H1 (cell line): ENCODE measurements around the gene GPR180. TPM values are rescaled to one million over a fixed set of nuclear protein-coding genes. Genes with fewer than 3 reads are reported as not detected.

ENCODE experiments used
- CBX5 ChIP-seq: fragments of 300-800, 300-1000 bp; sonication (generic); IDR thresholded peaks from 2 replicates; pipeline ENCODE4 v1.7.1; 2016; ENCODE audit warnings: antibody characterized with exemption, low read length, low read depth
- CBX8 ChIP-seq: fragments of 300-800, 300-1000 bp; sonication (generic); IDR thresholded peaks from 2 replicates; pipeline ENCODE4 v1.7.1; 2016; ENCODE audit warnings: low read depth, low read length, borderline replicate concordance
- GTF2F1 ChIP-seq: IDR thresholded peaks from 2 replicates; pipeline ENCODE4 v1.6.1; 2012; ENCODE audit warnings: low read depth, low read length, improper control_type of control experiment, borderline replicate concordance
- HDAC2 ChIP-seq, 2 experiments: fragments of 300-600 bp in 1 of 2; sonication (generic) in 1 of 2; IDR thresholded peaks; 2 replicates each; pipeline ENCODE4 v1.6.1; 2011 to 2012; ENCODE audit warnings: low read depth in 2 of 2, low read length in 2 of 2, mild to moderate bottlenecking in 2 of 2, moderate library complexity in 2 of 2, borderline replicate concordance in 1 of 2, inconsistent platforms in 1 of 2
- PHF8 ChIP-seq: fragments of 200-600 bp; sonication (generic); conservative IDR thresholded peaks from 2 replicates; pipeline ENCODE4 v1.7.1; 2012; ENCODE audit warnings: low read depth, mild to moderate bottlenecking, inconsistent platforms, low read length, moderate library complexity
- RNF2 ChIP-seq: fragments of 200-900, 300-1000 bp; sonication (generic); IDR thresholded peaks from 2 replicates; pipeline ENCODE4 v1.7.1; 2016; ENCODE audit warnings: borderline replicate concordance, low read depth, mild to moderate bottlenecking, antibody characterized with exemption, low read length; ENCODE audit not compliant: poor library complexity, severe bottlenecking; ENCODE audit errors: missing control alignments
- YY1 ChIP-seq: IDR thresholded peaks from 2 replicates; pipeline ENCODE4 v1.6.1; 2011; ENCODE audit warnings: low read depth, mild to moderate bottlenecking, low read length
- polyA plus RNA-seq, 7 experiments: library from polyadenylated mRNA; depleted of rRNA in 3 of 7; stranded (reverse) in 5 of 7; unstranded in 2 of 7; fragments of >200 nt in 5 of 7; fragments of 200-250 nt in 2 of 7; gene quantifications; 1 replicate in 5 of 7; 2 replicates in 1 of 7; 4 replicates in 1 of 7; pipeline versions ENCODE4 v1.2.1 to v1.2.3, GENCODE V29; 2011 to 2013; ENCODE audit warnings: missing spikeins in 2 of 7, mixed read lengths in 2 of 7
- total RNA-seq: library from RNA; stranded (reverse); fragmentation: NEBNext Ultra II Directional; extraction: Animal tissue kit (Norgen Biotek cat#: 25700); gene quantifications from 2 replicates; pipeline ENCODE4 v1.2.1, GENCODE V29; 2021
- TF ChIP-seq, protein P1 (sequence below): fragments of 300-600 bp; sonication (generic); IDR thresholded peaks from 2 replicates; pipeline ENCODE4 v1.7.1; 2012; ENCODE audit warnings: low read length, moderate library complexity, mild to moderate bottlenecking, inconsistent platforms; ENCODE audit not compliant: insufficient replicate concordance

Gene GPR180
- total and polyA plus RNA-seq, 2 of the 8 experiments (the other 6 are each of a cell fraction or from before 2014, with no cell fraction given), result 1.8 to 4.8 TPM

DNA sequence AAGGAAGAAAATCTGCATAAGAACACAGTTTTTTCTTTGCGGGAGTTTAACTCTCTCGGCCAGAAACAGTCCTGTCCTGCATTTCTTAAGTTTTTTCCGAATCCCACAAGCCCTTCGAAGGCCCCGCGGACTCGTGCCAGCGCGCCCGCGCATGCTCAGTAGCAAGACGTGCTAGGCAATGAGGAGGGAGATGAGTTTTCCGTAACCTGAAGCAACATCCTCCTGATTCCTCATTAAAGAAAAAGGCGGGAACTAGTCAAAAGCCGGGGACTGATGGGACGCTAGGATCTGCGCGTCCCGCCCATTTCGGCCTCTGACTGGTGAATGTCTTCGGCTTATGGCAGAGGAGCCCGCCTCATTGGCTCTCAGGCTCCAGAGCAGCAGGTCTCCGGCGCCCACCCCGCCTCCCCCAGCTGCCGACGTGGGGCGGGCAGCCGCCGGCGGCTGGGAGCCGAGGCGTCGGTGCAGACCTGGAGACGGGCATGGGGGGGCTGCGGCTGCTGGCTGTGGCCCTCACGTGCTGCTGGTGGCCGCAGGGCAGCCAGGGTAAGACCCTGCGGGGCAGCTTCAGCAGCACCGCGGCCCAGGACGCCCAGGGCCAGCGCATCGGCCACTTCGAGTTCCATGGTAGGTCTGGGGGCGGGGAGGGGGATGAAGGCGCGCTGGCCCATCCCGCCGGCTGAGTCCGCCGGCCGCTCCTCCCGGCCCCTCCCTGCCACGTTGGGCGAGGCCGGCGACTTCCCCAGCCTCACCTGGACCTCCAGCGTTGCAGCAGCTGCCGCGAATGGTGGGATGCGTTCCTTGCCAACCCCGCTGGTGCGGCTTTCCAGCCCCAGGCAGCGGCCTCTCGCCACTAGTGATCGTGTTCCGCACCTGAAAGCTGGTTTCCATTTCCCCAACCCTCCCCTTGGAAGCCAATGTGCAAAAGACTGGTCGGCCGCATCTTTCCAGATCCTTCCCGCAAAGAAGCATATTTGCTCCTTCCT, at the start of gene GPR180 (continued):
- TF ChIP-seq, protein P1, sequence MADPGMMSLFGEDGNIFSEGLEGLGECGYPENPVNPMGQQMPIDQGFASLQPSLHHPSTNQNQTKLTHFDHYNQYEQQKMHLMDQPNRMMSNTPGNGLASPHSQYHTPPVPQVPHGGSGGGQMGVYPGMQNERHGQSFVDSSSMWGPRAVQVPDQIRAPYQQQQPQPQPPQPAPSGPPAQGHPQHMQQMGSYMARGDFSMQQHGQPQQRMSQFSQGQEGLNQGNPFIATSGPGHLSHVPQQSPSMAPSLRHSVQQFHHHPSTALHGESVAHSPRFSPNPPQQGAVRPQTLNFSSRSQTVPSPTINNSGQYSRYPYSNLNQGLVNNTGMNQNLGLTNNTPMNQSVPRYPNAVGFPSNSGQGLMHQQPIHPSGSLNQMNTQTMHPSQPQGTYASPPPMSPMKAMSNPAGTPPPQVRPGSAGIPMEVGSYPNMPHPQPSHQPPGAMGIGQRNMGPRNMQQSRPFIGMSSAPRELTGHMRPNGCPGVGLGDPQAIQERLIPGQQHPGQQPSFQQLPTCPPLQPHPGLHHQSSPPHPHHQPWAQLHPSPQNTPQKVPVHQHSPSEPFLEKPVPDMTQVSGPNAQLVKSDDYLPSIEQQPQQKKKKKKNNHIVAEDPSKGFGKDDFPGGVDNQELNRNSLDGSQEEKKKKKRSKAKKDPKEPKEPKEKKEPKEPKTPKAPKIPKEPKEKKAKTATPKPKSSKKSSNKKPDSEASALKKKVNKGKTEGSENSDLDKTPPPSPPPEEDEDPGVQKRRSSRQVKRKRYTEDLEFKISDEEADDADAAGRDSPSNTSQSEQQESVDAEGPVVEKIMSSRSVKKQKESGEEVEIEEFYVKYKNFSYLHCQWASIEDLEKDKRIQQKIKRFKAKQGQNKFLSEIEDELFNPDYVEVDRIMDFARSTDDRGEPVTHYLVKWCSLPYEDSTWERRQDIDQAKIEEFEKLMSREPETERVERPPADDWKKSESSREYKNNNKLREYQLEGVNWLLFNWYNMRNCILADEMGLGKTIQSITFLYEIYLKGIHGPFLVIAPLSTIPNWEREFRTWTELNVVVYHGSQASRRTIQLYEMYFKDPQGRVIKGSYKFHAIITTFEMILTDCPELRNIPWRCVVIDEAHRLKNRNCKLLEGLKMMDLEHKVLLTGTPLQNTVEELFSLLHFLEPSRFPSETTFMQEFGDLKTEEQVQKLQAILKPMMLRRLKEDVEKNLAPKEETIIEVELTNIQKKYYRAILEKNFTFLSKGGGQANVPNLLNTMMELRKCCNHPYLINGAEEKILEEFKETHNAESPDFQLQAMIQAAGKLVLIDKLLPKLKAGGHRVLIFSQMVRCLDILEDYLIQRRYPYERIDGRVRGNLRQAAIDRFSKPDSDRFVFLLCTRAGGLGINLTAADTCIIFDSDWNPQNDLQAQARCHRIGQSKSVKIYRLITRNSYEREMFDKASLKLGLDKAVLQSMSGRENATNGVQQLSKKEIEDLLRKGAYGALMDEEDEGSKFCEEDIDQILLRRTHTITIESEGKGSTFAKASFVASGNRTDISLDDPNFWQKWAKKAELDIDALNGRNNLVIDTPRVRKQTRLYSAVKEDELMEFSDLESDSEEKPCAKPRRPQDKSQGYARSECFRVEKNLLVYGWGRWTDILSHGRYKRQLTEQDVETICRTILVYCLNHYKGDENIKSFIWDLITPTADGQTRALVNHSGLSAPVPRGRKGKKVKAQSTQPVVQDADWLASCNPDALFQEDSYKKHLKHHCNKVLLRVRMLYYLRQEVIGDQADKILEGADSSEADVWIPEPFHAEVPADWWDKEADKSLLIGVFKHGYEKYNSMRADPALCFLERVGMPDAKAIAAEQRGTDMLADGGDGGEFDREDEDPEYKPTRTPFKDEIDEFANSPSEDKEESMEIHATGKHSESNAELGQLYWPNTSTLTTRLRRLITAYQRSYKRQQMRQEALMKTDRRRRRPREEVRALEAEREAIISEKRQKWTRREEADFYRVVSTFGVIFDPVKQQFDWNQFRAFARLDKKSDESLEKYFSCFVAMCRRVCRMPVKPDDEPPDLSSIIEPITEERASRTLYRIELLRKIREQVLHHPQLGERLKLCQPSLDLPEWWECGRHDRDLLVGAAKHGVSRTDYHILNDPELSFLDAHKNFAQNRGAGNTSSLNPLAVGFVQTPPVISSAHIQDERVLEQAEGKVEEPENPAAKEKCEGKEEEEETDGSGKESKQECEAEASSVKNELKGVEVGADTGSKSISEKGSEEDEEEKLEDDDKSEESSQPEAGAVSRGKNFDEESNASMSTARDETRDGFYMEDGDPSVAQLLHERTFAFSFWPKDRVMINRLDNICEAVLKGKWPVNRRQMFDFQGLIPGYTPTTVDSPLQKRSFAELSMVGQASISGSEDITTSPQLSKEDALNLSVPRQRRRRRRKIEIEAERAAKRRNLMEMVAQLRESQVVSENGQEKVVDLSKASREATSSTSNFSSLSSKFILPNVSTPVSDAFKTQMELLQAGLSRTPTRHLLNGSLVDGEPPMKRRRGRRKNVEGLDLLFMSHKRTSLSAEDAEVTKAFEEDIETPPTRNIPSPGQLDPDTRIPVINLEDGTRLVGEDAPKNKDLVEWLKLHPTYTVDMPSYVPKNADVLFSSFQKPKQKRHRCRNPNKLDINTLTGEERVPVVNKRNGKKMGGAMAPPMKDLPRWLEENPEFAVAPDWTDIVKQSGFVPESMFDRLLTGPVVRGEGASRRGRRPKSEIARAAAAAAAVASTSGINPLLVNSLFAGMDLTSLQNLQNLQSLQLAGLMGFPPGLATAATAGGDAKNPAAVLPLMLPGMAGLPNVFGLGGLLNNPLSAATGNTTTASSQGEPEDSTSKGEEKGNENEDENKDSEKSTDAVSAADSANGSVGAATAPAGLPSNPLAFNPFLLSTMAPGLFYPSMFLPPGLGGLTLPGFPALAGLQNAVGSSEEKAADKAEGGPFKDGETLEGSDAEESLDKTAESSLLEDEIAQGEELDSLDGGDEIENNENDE, result no peak
- no peak for TF ChIP-seq CBX5
- TF ChIP-seq GTF2F1, result peak; percentile 7; the same call in 1 of the 2 replicates
- 0 out of 2 replicates have a peak, but pooled peaks have one; percentile 33 for TF ChIP-seq YY1
- no peak for TF ChIP-seq RNF2
- TF ChIP-seq HDAC2 (IDR thresholded peaks at IDR 0.05; ENCODE audit: borderline replicate concordance in 1 of 2, low read depth in 2 of 2, low read length in 2 of 2), result peak in 1 of 2 experiments; percentile 48; a peak in 1 of 4 replicates
- no peak for TF ChIP-seq CBX8
- TF ChIP-seq PHF8, result peak; percentile 96
